OCI-LY1 (cell line): ENCODE results near the gene IL10RB.

Experiments
- H2AFZ ChIP-seq: fragments of 200-600 bp; sonication (generic), shearing (Covaris generic); 2 replicates; pipeline ENCODE4 v1.6.0; 2014; ENCODE audit warnings: antibody characterized with exemption, mild to moderate bottlenecking, low read length
- H3F3A ChIP-seq: fragments of 200-600 bp; sonication (generic), shearing (Covaris generic); 2 replicates; pipeline ENCODE4 v1.6.0; 2014; ENCODE audit warnings: mild to moderate bottlenecking, antibody characterized with exemption, low read length, moderate library complexity; ENCODE audit not compliant: insufficient read depth
- H3K27ac ChIP-seq: fragments of 200-600 bp; sonication (generic); 2 replicates; pipeline ENCODE4 v1.5.1; 2014; ENCODE audit warnings: low read length, mixed run types, mild to moderate bottlenecking, low read depth; ENCODE audit not compliant: poor library complexity, severe bottlenecking
- H3K27me3 ChIP-seq: fragments of 200-600 bp; sonication (generic); 2 replicates; pipeline ENCODE4 v1.6.0; 2014; ENCODE audit warnings: antibody characterized with exemption, mild to moderate bottlenecking, low read length, moderate library complexity; ENCODE audit not compliant: insufficient read depth
- H3K36me3 ChIP-seq: fragments of 200-600 bp; sonication (generic); 2 replicates; pipeline ENCODE4 v1.6.1; 2014; ENCODE audit warnings: mild to moderate bottlenecking, antibody characterized with exemption, low read length, moderate library complexity, mixed read lengths; ENCODE audit not compliant: insufficient read depth
- H3K4me1 ChIP-seq: fragments of 200-600 bp; sonication (generic); 2 replicates; pipeline ENCODE4 v1.5.1; 2014; ENCODE audit warnings: mild to moderate bottlenecking, low read length, moderate library complexity; ENCODE audit not compliant: insufficient read depth, severe bottlenecking
- H3K4me2 ChIP-seq: fragments of 200-600 bp; sonication (generic), shearing (Covaris generic); 2 replicates; pipeline ENCODE4 v1.6.1; 2014; ENCODE audit warnings: low read length
- H3K4me3 ChIP-seq: fragments of 200-600 bp; sonication (generic); 2 replicates; pipeline ENCODE4 v1.5.1; 2014; ENCODE audit warnings: low read length, low read depth, mild to moderate bottlenecking, mixed read lengths; ENCODE audit not compliant: poor library complexity, severe bottlenecking
- H3K79me2 ChIP-seq: fragments of 200-600 bp; shearing (Covaris generic); 2 replicates; pipeline ENCODE4 v1.6.1; 2016; ENCODE audit warnings: mixed run types, low read length, mixed read lengths; ENCODE audit not compliant: insufficient read depth
- H3K9ac ChIP-seq: fragments of 200-600 bp; sonication (generic), shearing (Covaris generic); 2 replicates; pipeline ENCODE4 v1.6.1; 2014; ENCODE audit warnings: mild to moderate bottlenecking, low read length, mixed read lengths
- H3K9me2 ChIP-seq: fragments of 200-600 bp; sonication (generic), shearing (Covaris generic); 2 replicates; pipeline ENCODE4 v1.6.1; 2014; ENCODE audit warnings: low read depth, mild to moderate bottlenecking, low read length, mixed read lengths
- H3K9me3 ChIP-seq: fragments of 200-600 bp; shearing (Covaris generic); 2 replicates; pipeline ENCODE4 v1.6.1; 2014; ENCODE audit warnings: low read length, mixed read lengths
- H4K20me1 ChIP-seq: fragments of 200-600 bp; sonication (generic), shearing (Covaris generic); 2 replicates; pipeline ENCODE4 v1.6.0; 2016; ENCODE audit warnings: mild to moderate bottlenecking, low read length; ENCODE audit not compliant: insufficient read depth
- EZH2 ChIP-seq: fragments of 200-600 bp; sonication (generic), shearing (Covaris generic); IDR thresholded peaks from 2 replicates; pipeline ENCODE4 v1.8.0; 2017; ENCODE audit warnings: borderline replicate concordance, mixed run types, mild to moderate bottlenecking, antibody characterized with exemption, low read length, moderate library complexity, mixed read lengths
- TF ChIP-seq, protein P1 (sequence below): fragments of 200-600 bp; sonication (generic), shearing (Covaris generic); IDR thresholded peaks from 2 replicates; pipeline ENCODE4 v1.5.1; 2017; ENCODE audit warnings: mild to moderate bottlenecking, antibody characterized with exemption, low read length, moderate library complexity, mixed read lengths

IL10RB gene

DNA sequence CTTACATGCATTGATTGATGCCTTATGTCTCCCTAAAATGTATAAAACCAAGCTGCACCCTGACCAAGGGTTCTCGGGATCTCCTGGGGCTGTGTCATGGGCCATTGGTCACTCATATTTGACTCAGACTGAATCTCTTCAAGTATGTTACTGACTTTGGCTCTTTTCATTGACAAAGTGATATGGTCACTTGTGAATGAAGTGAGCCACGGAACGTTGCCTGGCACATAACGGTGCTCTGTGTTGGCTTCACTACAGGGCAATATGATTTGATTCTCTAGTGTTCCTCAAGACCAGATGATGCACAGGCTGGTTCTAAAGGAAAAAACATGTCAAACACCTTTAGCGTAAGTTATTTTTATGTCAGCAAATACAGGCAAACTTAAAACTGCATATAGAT, 11.4 kb upstream of the IL10RB start:
- H3K4me1 ChIP-seq: peaks cover 8% of the 10 kb centered on the region
- no peaks in the 10 kb centered on the region for H3K79me2 ChIP-seq
- H3F3A ChIP-seq: no peaks in the 10 kb centered on the region
- TF ChIP-seq, protein P1, sequence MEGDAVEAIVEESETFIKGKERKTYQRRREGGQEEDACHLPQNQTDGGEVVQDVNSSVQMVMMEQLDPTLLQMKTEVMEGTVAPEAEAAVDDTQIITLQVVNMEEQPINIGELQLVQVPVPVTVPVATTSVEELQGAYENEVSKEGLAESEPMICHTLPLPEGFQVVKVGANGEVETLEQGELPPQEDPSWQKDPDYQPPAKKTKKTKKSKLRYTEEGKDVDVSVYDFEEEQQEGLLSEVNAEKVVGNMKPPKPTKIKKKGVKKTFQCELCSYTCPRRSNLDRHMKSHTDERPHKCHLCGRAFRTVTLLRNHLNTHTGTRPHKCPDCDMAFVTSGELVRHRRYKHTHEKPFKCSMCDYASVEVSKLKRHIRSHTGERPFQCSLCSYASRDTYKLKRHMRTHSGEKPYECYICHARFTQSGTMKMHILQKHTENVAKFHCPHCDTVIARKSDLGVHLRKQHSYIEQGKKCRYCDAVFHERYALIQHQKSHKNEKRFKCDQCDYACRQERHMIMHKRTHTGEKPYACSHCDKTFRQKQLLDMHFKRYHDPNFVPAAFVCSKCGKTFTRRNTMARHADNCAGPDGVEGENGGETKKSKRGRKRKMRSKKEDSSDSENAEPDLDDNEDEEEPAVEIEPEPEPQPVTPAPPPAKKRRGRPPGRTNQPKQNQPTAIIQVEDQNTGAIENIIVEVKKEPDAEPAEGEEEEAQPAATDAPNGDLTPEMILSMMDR: no peak
- TF ChIP-seq EZH2: no peak
- no peak overlapping the region for H3K27ac ChIP-seq
- no peaks in the 10 kb centered on the region for H4K20me1 ChIP-seq
- peaks cover 98% of the 10 kb centered on the region for H3K36me3 ChIP-seq
- no peaks in the 10 kb centered on the region for H3K9me2 ChIP-seq
- no peaks in the 10 kb centered on the region for H3K9me3 ChIP-seq
- H3K9ac ChIP-seq: no peak overlapping the region
- H3K27me3 ChIP-seq: no peaks in the 10 kb centered on the region
- H3K4me3 ChIP-seq: no peak overlapping the region
- no peak overlapping the region for H3K4me2 ChIP-seq
- no peak overlapping the region for H2AFZ ChIP-seq

DNA sequence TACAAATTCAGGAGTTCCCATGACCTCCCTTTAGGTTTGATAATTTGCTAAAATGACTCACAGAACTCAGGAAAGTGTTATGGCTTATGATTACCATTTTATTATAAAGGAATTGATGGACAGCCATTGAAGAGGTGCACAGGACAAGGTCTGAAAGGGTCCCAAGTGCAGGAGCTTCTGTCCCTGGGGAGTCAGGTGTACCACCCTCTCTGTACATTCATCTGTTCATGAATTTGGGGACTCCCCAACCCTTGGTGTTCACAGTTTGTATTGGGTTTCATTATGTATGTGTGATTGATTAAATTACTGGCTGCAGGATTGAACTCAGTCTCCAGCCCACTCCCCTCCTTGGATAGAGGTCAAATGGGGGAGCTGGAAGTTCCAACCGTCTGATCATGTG, 10.8 kb upstream of the IL10RB start:
- no peaks in the 10 kb centered on the region for H3K79me2 ChIP-seq
- H3K4me3 ChIP-seq: no peak overlapping the region
- peaks cover 94% of the 10 kb centered on the region for H3K36me3 ChIP-seq
- H3K9me2 ChIP-seq: no peaks in the 10 kb centered on the region
- no peaks in the 10 kb centered on the region for H4K20me1 ChIP-seq
- H2AFZ ChIP-seq: no peak overlapping the region
- no peaks in the 10 kb centered on the region for H3K9me3 ChIP-seq
- no peak overlapping the region for H3K4me2 ChIP-seq
- H3K9ac ChIP-seq: no peak overlapping the region
- H3K27me3 ChIP-seq: no peaks in the 10 kb centered on the region
- no peak overlapping the region for H3K27ac ChIP-seq
- TF ChIP-seq, protein P1: no peak
- no peak for TF ChIP-seq EZH2
- H3K4me1 ChIP-seq: peaks cover 14% of the 10 kb centered on the region
- no peaks in the 10 kb centered on the region for H3F3A ChIP-seq

DNA sequence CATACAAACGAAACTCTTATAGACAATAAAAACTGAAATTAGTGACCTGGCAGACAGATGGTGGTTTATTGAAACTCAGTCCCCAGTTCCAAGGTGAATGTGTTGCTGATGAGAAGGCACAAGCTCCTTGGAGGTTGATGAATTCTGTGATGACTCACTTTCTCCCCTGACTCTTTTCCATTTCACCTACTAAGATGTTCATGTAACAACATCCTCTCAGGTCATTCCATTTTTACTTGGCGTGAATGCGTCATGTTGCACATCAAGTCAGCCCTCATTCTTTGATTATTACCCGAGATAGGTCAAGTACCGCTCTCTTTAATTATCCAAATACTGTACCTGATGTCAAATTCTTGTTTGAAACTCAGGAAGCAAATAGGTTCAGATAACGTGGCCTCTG, 10.1 kb upstream of the IL10RB start:
- no peaks in the 10 kb centered on the region for H3F3A ChIP-seq
- H3K4me1 ChIP-seq: peaks cover 20% of the 10 kb centered on the region
- no peaks in the 10 kb centered on the region for H3K27me3 ChIP-seq
- no peak for TF ChIP-seq EZH2
- TF ChIP-seq, protein P1: no peak
- no peaks in the 10 kb centered on the region for H3K9me3 ChIP-seq
- no peak overlapping the region for H3K4me2 ChIP-seq
- no peak overlapping the region for H2AFZ ChIP-seq
- H3K9ac ChIP-seq: no peak overlapping the region
- H3K9me2 ChIP-seq: no peaks in the 10 kb centered on the region
- no peak overlapping the region for H3K27ac ChIP-seq
- peaks cover 88% of the 10 kb centered on the region for H3K36me3 ChIP-seq
- no peaks in the 10 kb centered on the region for H3K79me2 ChIP-seq
- H3K4me3 ChIP-seq: no peak overlapping the region
- H4K20me1 ChIP-seq: no peaks in the 10 kb centered on the region
